Pons (tissue), 1 donor: ENCODE data around the gene CUX1.

Experiments used
- DNase-seq: peaks from one replicate; pipeline ENCODE4 v3.0.0-alpha.2; 2016; ENCODE audit warnings: low spot score

Gene CUX1

DNA sequence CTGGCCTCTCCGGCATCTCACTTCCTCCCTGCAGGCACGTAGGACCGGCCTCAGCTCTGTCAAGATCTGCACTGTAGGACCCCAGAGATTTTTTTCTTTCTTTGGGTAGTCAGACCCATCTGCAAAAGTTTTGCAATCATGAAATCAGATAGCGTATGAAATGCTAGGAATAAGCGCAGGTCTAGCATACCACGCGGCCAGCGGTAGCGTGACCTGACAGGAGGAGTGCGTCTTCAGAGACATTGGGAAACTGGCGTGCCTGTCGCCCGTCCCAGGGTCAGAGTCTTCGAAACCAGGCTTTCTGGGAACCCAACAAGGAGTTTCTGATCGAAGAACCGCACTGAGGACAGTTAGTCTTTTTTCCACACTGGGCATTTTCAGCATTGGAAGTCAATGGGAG, 368.4 kb downstream of the CUX1 start:
- DNase-seq: no peak

GRCh38 chr7:102186306-102186705, 368.9 kb downstream of the CUX1 start:
- no peak for DNase-seq

- DNase-seq: no peak
Observed at GRCh38 chr7:102188746-102189145, 371.3 kb downstream of the CUX1 start.

DNA sequence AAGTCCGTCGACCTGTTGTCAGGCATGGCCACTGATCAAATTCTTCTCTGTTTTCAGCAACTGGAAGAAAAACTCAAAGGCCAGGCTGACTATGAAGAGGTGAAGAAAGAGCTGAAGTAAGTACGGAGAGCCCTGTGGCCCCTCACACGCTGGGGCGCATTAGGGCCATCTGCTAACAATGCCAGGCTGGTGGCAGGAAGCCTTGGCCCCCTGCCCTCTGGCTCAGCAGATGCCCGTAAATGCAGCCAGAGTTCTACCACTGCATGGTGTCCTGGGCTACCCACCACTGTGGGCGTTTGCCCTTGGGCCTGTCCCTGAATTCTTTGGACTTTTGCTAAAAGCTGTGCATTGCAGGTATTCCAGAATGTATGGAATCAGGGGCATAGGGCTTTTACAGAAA, 372.3 kb downstream of the CUX1 start:
- DNase-seq: no peak

DNA sequence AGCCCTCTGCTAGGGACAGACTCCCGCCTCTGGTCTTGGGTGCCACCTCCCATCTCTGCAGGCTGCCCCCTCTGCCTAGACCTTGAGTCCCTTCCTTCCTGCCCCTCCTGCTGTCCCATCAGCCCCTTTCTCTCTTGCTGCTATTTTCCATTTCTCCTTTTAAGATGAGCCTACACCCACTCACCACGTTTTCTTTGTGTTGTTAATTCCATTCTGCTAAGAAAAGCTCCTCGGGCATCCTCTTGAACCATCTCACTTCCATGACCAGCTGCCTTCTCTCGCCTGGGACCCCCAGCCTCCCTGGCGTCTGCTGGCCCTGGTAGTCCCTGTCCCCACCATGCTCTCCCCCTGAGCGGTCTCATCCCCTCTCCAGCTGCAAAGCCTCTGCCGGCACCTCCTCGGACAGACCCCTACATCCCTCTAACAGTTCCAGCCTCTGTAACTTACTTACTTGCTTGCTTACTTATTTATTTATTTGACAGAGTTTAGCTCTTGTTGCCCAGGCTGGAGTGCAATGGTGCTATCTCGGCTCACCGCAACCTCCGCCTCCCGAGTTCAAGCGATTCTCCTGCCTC, 373.4 kb downstream of the CUX1 start:
- no peak for DNase-seq

- no peak for DNase-seq
Observed at GRCh38 chr7:102191556-102192379, 374.3 kb downstream of the CUX1 start.

GRCh38 chr7:102192790-102193189, 375.4 kb downstream of the CUX1 start:
- no peak for DNase-seq

DNA sequence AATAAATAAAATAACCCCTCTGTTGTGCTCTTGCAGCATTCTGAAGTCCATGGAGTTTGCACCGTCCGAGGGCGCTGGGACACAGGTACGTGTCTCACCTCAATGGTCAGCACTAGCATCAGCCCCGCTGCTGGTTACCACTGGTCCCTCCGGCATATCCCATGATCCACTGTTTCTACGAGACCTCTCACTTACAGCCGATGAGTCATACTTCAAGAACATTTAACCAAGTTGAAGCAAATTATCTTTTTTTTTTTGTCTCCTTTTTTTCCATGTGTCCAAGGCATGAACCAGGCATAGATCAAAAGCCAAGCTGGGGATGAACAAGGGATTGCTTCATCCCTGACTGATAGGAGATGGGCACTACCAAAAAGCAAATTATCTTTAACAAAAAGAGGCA, 376.4 kb downstream of the CUX1 start:
- DNase-seq: no peak

- DNase-seq: no peak
Observed at GRCh38 chr7:102195361-102195760, 377.9 kb downstream of the CUX1 start.

DNA sequence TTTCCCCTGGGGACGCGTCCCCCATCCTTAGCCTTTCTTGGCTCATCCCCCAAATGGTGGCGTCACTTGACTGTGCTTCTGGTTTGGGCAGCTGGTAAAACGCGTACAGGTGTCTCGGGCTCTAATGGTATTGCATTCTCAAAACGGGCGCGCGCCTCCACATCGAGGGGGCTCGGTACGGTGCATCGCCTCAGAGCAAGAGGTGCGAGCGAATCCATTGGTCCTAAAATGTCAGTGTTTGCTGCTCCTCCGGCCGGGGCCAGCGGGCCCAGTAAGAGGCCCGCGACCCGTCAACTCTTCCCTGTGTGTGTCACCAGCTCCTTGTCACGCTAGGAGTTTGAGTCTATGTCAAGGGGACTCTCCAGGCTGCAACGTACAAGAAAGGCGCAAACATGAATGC, 378.6 kb downstream of the CUX1 start:
- no peak for DNase-seq

DNA sequence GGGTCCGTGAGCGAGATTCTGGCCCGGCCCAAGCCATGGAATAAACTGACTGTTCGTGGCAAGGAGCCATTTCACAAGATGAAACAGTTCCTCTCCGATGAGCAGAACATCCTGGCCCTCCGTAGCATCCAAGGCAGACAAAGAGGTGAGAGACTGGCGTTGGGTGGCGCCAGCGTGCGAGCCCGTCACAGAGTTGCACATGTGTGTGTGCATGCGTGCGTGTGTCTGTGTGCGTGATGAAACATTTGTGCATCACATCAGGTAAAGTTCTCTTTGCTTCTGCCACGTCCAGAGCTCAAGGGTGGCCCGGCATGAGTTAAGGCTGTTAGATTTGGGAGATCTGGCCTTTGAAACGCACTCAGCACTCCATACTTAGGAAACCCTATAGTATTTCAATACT, 379.7 kb downstream of the CUX1 start:
- DNase-seq: no peak

DNA sequence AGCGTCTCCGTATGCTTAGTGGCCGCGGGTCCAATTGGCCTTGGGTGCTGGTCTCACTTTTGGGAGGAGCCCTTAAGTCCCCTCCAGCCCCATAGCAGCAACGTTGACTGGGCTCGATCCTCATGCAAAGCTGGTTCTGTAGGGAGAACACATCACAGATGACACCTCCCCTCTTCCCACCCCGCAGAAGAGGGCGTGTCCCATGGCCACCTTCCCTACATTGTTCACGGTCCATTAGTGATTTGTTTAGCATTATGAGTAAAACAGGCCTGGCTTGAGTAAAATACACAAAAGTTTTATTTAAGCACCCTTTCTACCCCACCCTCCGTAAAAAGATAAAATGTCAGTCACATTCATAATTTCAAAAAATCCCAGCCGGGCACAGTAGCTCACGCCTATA, 380.2 kb downstream of the CUX1 start:
- DNase-seq: no peak

DNA sequence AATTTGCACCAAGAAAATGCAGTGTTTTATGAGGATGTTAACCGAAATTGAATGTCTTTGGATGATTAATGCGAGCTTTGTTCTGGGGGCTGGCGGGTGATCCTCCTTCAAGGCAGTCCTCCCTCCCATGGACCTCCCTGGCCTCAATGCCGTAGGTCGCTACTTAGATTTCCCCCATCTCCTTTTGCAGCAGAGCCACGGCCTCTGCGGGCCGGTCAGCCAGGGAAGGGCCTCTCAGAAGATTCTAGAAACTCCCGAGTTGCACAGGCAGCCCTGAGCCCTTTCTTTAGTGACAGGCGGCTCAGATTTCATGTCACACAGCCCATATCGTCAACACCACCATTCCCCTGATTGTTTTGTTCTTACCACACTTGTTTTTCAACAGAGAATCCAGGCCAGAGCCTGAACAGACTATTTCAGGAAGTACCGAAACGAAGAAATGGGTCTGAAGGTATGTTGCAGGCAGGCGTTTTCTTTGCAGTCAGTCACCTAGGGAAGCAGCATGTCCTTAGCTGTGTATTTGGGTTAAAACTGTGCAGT, 381.1 kb downstream of the CUX1 start:
- no peak for DNase-seq

- no peak for DNase-seq
Observed at GRCh38 chr7:102201576-102201975, 384.1 kb downstream of the CUX1 start.

DNA sequence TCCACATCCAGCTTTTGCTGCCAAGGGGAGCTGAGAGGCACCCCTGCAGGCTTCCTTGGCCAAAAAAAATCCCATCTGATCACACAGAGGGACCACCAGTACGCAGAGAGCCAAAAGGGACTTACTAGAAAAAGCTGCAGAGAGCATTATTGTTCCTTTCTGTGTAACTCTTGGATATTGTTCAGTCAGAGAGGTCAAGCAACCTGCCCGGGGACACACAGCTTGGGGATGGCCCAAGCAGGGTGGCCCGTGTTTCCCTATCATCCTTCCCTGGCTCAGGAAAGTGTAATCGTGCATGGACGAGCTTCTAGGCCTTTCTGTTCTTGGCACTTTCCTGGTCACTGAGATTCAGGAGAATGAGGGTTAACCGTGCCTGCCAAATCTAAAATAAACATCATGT, 385.1 kb downstream of the CUX1 start:
- DNase-seq: no peak

DNA sequence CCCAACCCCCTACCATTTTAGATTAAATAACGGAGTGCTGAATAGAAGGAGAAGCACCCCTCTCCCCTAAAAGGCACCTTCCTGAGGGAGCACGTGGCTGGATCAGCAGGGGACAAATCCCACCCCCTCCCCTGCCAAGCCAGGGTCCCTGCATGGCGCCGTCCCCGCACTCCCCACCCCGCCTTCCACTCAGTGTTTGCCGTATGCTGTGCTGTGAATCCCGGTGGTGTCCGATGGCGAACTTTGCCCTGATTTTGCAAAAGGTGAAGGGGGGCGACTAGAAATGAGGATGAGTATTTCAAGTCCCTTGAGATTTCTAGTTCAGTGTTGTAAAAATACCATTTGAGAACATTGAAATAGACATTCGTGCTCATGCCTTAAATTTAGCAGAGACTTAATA, 385.8 kb downstream of the CUX1 start:
- DNase-seq: no peak

GRCh38 chr7:102204212-102204611, 386.8 kb downstream of the CUX1 start:
- DNase-seq: no peak

DNA sequence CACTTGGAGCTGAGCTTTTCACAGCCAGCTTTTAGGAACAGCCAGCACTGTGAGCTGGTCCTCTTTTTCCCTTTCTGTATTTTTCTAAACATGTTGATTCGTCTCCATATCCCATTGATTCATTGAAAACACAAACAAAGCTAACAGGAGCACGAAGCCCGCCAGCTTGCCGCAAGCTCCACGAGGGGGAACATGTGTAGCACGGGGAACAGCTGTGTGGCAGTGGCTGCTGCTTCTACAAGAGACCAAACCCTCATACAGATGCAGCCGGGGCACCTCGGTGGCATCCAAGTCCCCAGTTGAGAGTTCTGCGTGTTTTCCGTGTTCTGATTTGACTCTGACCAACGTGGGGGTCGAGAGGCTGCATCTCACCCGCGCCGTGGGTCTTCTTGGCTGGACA, 388.5 kb downstream of the CUX1 start:
- peak; percentile 1 for DNase-seq

GRCh38 chr7:102208826-102209225, 391.4 kb downstream of the CUX1 start:
- no peak for DNase-seq

GRCh38 chr7:102210787-102211186, 393.4 kb downstream of the CUX1 start:
- DNase-seq: no peak

GRCh38 chr7:102211590-102212550, 394.4 kb downstream of the CUX1 start:
- no peak for DNase-seq

DNA sequence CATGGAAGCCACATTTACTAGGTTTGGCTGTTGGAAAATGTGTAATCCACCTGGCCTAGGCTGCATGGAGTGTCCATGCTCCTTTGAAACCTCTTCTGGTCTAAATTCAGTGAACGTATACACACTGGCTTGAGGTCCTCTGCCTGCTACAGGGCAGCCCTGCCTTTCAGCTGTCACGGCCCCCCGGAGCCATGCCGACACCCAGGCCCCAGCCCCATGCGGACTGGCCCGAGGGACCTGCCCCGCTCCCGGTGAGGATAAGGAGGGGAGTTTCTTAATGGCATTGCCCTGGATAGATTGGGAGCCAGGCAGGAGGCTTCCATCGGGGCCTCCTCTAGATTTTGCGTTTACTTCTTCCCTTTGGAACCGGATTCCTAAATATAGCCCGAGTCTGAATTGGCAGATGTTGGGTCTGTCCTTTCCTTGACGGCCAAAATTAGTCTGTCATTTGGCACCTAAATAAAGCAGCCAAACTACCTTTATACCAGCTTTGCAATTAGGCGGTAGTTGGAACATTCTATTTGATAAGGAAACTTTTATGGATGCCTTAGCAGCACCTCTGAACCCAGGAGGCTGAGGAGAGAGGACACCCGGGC, 397.1 kb downstream of the CUX1 start:
- DNase-seq: no peak
